Caki2 (cell line): ENCODE measurements around the gene IHH. TPM values are rescaled to one million over a fixed set of nuclear protein-coding genes. Genes with fewer than 3 reads are reported as not detected.

ENCODE experiments used
- DNase-seq: peaks from one replicate; pipeline ENCODE4 v3.0.0-alpha.2; 2015; ENCODE audit warnings: low read depth
- in situ Hi-C: cut with HindIII; loops from 2 replicates; pipeline ENCODE4 v1.10.0; 2016; ENCODE audit warnings: low sequenced_read_pairs, low pct_unique_long_range_greater_than_20kb, mixed read lengths
- total RNA-seq: library from RNA; depleted of rRNA; stranded (reverse); fragments of >200 nt; shearing (Covaris generic); gene quantifications from 2 replicates; pipeline ENCODE4 v1.2.3, GENCODE V29; 2014; ENCODE audit warnings: low replicate concordance

Gene IHH
- total RNA-seq, 1 experiment from 2014 or later = not detected

DNA sequence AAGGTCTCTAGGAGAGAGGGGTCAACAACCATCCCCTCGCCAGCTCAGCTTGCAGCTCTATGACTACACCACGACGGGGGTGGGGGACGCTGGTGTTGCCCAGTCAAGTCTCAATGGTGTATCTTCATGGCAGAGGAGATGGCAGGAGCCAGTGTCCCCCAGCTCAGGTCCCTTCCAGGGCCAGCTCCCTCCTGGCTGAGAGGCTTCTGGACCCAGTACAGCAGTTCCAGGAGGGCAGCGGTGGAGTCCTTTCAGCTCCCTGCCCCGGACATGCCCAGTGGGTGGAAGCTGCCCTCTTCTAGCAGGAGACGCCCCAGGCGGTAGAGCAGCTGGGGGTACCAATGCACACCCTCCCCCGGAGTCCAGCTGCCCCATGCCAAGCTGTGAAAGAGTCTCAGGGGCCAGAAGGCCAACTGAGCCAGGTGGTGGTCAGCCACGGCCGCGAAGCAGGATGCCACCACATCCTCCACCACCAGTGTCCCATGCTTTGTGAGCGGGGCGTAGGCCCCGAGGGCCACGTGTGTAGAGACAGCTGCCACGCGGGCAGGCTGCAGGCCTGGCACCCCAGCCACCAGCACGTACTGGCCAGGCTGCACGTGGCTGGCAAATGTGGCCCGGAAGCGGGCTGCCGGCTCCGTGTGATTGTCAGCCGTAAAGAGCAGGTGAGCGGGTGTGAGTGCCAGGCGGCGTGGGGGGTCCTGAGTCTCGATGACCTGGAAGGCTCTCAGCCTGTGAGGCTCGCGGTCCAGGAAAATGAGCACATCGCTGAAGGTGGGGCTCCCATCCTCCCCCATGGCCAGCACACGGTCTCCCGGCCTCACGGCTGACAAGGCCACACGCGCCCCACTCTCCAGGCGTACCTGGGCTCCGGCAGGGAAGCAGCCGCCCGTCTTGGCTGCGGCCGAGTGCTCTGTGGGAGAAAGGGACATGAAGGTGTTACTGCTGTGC lies 5.5 kb downstream of the IHH start:
- in situ Hi-C loops = no loop called here
- no peak for DNase-seq

- DNase-seq = no peak
- in situ Hi-C loops = no loop called here
These were observed 11.4 kb downstream of the IHH start for GRCh38 chr2:219049282-219049681.

DNA sequence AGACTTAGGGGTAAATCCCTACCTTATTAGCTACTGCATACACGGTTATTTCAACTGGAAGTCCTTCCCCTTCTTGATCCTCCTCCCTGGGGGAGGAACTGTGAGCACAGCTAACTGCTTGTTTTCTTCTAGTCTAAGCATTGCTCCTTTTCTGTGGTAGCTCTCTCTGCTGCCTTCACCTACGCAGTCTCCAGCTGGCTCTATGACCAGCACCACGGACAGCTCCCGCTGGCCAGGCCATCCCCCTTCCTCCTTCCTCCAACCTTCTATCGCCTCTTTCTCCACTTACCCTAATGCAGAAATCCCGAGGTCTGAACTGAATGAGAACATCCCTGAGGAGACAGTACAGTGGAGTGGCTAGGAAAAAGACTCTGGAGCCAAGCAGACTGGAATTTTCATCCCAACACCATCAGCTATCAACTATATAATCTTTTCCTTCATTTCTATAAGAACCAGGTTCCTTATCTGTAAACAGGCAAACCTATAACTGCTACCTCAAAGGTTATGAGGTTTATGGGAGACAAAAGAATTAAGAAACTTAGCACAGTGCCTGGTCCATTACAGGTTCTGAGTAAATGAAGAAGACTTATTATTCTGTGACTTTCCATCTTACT lies 14.7 kb downstream of the IHH start:
- in situ Hi-C loops = no loop called here
- peak; percentile 57 for DNase-seq

DNA sequence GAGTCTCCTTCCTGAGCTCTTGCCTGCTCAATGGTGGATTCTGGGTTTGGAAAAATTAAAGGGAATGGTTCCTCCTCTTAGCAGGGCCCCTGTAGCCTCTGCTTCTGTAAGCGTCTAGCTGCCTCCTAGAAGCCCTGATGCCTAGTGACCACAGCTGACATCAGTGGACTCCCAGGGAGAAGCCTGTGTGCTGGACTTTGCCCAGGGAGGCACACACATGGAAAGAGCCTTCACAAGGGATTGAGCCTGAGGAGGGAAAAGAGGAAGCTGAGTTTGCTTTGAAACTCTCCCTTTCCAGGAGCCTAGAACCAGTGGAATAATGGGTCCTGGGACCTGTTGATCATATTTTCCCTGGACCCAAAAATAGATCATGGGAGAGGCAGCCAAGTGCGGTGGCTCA lies 18.0 kb downstream of the IHH start:
- in situ Hi-C loops = no loop called here

GRCh38 chr2:219042157-219042556 lies 18.6 kb downstream of the IHH start:
- no peak for DNase-seq
- in situ Hi-C loops = no loop called here

More for the DNA sequence above, 18.0 kb downstream of the IHH start:
- DNase-seq = no peak

- in situ Hi-C loops = no loop called here
- DNase-seq = no peak
These were observed 19.5 kb downstream of the IHH start, which contains the start of gene CFAP65 for GRCh38 chr2:219041252-219041651. CFAP65 (minus strand) TSS chr2:219041516; CDS start chr2:219039048, 2,468 bp downstream.

- in situ Hi-C loops = no loop called here
- no peak for DNase-seq
These were observed 22.1 kb downstream of the IHH start for GRCh38 chr2:219038600-219038999.

DNA sequence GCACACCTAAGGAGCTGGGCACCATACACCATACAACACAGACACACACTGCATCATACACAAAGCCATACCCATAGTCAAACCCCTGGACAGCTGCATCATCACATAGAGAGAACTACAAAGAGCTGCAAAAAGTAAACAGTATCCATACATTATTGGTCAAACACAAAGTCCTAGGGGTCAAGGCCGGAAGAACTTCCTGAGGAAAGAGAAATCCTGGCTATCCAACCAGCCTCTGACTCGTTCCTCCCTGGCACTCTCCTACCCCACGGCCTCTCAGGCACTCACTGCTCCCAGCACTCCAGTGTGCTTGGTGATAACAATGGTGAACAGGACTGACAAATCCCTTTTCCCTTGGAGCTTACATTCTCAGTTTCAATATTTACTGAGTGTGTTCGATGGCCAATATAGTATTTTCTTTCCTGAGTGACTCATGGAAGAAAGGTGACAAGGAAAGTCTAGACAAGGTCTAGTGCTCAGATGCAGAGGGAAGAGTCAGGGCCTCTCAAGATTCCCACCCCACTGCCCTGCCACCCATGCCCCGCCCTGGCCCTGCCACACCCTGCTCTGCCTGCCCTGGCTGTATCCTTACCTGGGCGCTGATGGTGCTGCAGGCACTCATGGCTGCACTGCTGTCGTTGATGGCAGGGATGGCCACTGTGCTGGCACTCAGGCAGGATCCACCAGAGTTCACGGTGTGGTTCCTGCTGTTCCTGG lies 22.8 kb downstream of the IHH start:
- in situ Hi-C loops = no loop called here

GRCh38 chr2:219035942-219036341 lies 24.8 kb downstream of the IHH start:
- in situ Hi-C loops = no loop called here
- no peak for DNase-seq

More for the DNA sequence above, 22.8 kb downstream of the IHH start:
- DNase-seq = no peak

GRCh38 chr2:219034823-219035222 lies 25.9 kb downstream of the IHH start:
- no peak for DNase-seq
- in situ Hi-C loops = no loop called here

DNA sequence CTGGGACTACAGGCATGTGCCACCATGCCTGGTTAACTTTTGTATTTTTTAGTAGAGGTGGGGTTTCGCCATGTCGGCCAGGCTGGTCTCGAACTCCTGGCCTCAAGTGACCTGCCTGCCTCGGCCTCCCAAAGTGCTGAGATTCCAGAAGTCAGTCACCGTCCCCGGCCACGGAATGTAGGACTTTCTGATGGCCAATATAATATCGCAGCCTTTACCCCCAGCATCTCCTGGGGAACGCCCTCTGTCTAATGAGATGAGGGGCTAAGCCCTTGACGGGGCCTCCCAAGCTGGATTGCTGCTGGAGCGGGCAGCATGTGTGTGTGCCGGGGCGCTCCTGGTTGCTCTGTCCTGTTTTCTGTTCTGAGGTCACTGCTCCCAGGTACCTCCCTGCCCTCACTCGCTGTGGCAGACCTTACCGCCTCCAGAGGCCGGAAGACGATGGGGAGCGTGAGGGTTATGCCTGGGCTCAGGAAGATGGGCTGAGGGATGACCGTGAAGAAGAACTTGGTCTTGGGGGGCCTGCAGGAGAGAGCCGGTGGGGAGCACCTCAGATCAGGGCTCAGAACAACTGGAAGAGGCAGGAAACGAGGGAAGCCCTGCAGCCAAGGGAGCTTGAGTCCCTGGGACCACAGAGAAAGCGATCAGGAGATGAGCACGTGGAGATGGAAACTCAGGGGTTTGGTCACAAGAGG lies 28.5 kb downstream of the IHH start:
- in situ Hi-C loops = no loop called here

DNA sequence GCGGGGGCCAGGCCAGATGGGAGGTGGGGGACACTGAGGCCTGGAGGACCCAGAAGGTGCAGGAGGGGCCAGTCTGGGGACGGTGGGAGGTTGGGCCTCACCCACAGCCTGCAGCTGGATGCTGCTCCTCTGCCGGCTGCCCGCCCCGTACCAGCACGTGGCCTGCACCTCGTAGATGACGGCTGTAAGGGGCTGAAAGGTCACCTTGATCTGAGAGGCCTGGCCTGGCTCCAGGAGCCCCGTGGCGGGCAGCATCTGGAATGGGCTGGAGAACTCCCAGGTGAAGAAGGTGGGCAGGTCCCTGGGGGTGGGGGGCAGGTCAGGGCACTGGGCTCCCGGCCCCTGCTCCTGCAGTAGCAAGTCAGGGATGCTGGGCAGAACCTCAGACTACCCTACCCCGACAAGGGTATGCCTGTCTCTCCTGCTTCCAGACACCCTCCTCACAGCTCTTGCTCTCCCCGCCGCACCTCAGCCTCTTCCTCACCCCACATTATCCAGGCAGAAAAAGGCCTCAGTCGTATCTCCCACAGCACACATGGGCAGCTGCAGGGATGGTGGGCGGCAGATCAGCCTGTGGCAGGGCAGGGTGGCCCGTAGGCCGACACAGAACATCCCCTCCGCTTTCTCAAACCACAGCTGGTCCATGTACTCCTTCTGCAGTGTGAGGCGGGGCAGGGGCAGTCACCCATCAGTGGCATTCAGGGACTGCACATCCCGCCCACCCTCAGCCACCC lies 29.5 kb downstream of the IHH start:
- in situ Hi-C loops = no loop called here
- no peak for DNase-seq

More for the DNA sequence above, 28.5 kb downstream of the IHH start:
- no peak for DNase-seq

DNA sequence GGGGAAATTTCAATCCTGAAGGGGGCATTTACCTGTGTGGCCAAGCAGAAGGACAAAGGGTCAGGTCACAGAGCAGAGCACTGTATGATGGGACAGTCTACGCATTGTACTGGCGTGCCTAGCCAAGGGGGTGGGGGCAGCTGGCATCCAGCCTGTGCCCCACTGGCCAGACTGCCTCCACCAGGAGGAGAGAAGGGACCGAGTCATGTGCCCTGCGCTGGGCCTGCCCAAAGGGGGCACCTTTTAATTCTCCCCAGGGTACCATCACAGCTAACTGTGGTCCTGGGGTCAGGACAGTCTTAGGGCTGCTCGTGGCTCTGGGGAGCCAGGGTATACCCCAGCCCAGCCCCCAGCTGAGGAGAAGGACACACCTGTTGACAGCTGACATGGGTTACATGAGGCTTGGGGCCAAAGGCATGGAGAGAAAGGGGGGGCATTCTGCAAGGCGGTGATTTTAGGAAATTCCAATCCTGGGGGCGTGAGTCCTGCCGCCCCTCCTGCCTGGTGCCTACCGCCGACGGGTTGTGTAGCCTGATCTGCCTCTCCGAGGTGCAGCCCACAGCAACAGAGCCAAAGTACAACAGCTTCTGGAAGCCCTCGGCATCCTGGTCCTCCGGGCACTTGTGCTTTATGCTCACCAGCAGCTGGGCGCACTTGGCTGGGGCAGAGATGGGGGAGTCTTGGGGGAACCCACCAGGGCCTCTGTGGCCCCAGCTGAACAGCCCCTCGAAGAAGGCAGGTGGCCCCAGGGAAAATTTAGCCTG lies 30.4 kb downstream of the IHH start:
- in situ Hi-C loops = no loop called here
- DNase-seq = no peak

DNA sequence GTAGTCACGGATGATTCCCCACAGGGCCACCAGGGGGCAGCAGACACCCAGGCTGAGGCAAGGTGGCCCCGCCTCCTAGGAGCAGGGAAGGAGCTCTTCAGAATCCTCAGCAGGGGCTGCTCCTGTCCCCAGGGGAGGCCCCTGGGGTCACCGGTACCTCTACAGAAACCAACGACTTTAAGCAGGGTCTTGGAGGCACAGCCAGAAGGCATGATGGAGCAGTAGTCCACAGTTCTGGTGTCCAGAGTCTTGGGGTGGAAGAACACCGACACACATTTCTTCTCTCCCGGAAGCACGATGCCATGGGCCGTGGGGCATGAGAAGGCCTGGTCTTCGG lies 30.9 kb downstream of the IHH start:
- in situ Hi-C loops = no loop called here
- DNase-seq = peak; percentile 57

- in situ Hi-C loops = no loop called here
- no peak for DNase-seq
These were observed 31.5 kb downstream of the IHH start for GRCh38 chr2:219028996-219029828.

DNA sequence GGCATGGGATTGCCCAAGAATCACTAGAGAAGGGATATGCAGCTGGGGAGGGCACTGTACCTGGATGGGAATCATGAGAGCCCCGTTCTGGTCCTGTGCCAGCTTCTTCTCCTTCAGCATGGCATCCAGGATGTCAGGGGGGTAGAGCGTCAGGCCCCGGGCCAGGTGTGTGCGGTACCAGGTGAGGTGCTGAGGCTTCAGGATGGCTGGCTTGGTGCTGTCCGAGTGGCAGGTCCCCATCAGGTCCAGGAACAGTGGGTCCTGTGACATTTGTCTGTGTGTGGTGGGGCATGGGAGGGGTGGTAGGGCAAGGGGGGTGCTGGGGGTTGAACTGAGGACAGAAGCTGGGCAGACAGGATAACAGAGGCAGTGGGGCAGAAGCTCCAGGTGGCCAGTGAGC lies 32.6 kb downstream of the IHH start:
- no peak for DNase-seq
- in situ Hi-C loops = no loop called here
